ENCODE measurements around the gene HOXB7. TPM values are rescaled to one million over a fixed set of nuclear protein-coding genes. Genes with fewer than 3 reads are reported as not detected.

Gene HOXB7
- total and polyA plus RNA-seq, 7 donors, result 0.85 to 3.0 (median 1.6) TPM

DNA sequence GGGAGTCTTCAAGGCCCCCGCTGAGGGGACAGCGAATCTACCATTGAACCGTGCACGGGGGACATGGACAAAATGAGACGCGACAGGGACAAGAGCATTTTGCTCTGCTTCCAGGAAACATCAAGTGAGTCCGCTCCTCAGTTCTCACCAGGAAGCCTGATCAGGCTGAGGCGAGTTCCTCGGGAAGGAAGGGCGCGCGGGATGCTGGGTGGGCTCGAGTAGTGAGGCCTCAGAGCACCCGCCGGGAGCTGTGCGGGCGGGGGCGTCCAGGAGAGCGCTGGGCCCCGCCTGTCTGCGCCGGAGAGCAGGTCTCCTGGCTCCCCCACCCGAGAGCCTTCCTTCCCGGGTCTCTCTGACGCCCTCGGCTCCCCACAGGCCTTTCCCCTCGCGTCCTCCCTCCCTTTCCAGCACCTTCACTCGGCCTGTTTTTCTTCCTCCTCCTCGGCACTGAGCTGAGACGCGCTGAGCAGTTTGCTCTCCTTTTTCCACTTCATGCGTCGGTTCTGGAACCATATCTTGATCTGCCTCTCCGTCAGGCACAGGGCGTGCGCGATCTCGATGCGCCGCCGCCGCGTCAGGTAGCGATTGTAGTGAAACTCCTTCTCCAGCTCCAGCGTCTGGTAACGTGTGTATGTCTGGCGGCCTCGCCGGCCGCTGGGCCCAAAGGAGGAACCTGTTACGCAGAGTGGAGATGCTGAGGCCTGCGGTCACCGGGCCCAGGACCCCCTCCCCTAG, 14.7 kb downstream of the HOXB7 start:
- Histone ChIP-seq H3K27ac (no peak overlapping the region), H3K27me3 (ENCODE audit: insufficient read depth in 3 of 3, low read length in 2 of 3) (peaks cover 0 to 90% (median 41%) of the 10 kb centered on the region in 3 donors), H3K4me3 (peak overlapping the region; percentile 73), H3K9me3 (no peaks in the 10 kb centered on the region), H3K36me3 (ENCODE audit: insufficient read depth in 1 of 2, low read depth in 1 of 2) (no peaks in the 10 kb centered on the region), H3K4me1 (peaks cover 10% of the 10 kb centered on the region)
- intact Hi-C loops (cut with DNase I), result loop anchor here in 1 of 2 donors (10.0 kb wide), 1 partner anchor 571 kb away; no protein-coding TSS in a partner anchor
- 25 to 36% (median 31%) methylated on average over 51 to 54 of the region's 54 CpGs for WGBS, 3 donors
- TF ChIP-seq, protein P1, sequence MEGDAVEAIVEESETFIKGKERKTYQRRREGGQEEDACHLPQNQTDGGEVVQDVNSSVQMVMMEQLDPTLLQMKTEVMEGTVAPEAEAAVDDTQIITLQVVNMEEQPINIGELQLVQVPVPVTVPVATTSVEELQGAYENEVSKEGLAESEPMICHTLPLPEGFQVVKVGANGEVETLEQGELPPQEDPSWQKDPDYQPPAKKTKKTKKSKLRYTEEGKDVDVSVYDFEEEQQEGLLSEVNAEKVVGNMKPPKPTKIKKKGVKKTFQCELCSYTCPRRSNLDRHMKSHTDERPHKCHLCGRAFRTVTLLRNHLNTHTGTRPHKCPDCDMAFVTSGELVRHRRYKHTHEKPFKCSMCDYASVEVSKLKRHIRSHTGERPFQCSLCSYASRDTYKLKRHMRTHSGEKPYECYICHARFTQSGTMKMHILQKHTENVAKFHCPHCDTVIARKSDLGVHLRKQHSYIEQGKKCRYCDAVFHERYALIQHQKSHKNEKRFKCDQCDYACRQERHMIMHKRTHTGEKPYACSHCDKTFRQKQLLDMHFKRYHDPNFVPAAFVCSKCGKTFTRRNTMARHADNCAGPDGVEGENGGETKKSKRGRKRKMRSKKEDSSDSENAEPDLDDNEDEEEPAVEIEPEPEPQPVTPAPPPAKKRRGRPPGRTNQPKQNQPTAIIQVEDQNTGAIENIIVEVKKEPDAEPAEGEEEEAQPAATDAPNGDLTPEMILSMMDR (IDR thresholded peaks at IDR 0.05), result no peak
- DNase-seq (no peak), ATAC-seq (no peak)

DNA sequence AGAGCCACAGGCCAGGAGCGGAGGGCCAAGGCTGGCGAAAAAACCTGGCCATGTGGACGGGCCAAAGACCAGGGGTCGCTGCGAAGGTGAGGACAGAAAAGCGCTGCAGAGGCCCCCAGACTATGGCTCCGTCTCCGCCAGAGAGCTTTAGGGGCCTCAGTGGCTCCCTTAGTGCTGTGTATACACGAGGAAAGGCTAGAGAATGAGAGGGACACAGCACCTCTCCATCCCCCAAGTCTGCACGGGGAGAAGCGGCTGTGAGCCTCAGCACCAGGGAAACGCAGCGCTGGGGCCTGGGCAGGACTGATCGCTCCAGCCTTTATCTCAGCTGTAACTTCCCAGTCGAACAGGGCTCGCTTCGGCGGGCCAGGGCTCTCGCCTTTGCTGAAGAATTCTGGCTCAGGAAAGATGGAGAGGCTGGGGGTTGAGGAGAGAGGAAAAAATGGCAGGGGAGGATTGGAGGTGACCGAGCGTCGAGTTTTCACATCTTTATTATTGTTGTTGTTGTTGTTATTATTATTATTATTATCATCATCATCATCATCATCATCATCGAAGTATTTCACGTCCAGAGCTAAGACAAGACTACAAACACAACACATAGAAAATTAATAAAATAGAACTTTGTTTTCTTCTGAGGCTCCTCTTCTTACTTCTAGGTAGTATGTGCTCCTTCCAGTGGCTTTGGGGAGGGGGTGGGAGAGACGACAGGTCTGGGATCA, 15.4 kb downstream of the HOXB7 start:
- H3K9me3 ChIP-seq, result no peaks in the 10 kb centered on the region
- no peaks in the 10 kb centered on the region for H3K36me3 ChIP-seq (ENCODE audit: insufficient read depth in 1 of 2, low read depth in 1 of 2)
- H3K4me3 ChIP-seq, result no peak overlapping the region
- no peak overlapping the region for H3K27ac ChIP-seq
- no peak for DNase-seq
- TF ChIP-seq, protein P1 (IDR thresholded peaks at IDR 0.05), result no peak
- peaks cover 0 to 93% (median 36%) of the 10 kb centered on the region in 3 donors for H3K27me3 ChIP-seq (ENCODE audit: insufficient read depth in 3 of 3, low read length in 2 of 3)
- peaks cover 10% of the 10 kb centered on the region for H3K4me1 ChIP-seq
- ATAC-seq, result no peak
- WGBS, 3 donors, result 71 to 79% (median 75%) methylated on average over 25 of the region's 25 CpGs
- intact Hi-C loops (cut with DNase I), result loop anchor here in 1 of 2 donors (10.0 kb wide), 1 partner anchor 571 kb away; no protein-coding TSS in a partner anchor

DNA sequence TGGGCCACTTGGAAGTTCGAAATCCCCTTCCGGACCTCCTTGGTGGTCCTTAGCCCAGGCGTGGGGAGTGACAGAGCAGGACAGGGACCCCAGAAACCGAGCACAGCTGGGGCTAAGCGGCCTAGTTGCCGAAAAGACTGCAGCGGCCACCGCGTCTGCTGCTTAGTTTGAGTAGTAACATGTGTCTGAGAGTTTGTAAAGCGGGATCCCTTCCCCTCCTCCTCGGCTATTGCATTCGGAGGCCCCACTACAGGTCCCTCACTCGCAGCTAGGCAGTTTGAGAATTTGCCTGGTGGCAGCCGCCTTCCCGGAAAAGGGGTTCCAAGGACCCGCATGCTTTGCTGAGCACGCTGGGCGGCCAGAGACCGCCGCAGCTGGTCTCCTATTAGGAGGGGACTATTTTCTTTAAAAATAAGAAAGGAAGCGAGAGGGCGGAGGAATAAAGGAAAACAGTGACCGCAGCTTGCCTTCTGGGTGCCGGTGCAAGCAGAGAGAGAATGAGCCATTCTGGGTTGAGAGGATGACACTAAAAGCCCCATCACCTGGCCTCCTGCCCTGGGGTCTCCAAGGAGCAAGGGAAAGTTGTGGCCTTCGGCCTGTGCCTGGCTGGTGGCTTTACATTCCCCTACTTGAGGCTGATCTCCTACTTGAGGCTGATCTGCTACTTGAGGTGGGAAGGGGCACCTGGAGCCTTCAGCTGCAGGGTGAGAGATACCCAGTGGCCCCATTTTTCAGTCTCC, 16.1 kb downstream of the HOXB7 start:
- TF ChIP-seq, protein P1 (IDR thresholded peaks at IDR 0.05), result no peak
- peaks cover 0 to 92% (median 40%) of the 10 kb centered on the region in 3 donors for H3K27me3 ChIP-seq (ENCODE audit: insufficient read depth in 3 of 3, low read length in 2 of 3)
- peaks cover 10% of the 10 kb centered on the region for H3K4me1 ChIP-seq
- WGBS, 3 donors, result 66 to 76% (median 73%) methylated on average over 25 of the region's 25 CpGs
- ATAC-seq, result no peak
- H3K27ac ChIP-seq, result no peak overlapping the region
- DNase-seq, result no peak
- intact Hi-C loops (cut with DNase I), result loop anchor here in 1 of 2 donors (10.0 kb wide), 1 partner anchor 570 kb away; no protein-coding TSS in a partner anchor
- H3K36me3 ChIP-seq (ENCODE audit: insufficient read depth in 1 of 2, low read depth in 1 of 2), result no peaks in the 10 kb centered on the region
- H3K4me3 ChIP-seq, result no peak overlapping the region
- no peaks in the 10 kb centered on the region for H3K9me3 ChIP-seq

DNA sequence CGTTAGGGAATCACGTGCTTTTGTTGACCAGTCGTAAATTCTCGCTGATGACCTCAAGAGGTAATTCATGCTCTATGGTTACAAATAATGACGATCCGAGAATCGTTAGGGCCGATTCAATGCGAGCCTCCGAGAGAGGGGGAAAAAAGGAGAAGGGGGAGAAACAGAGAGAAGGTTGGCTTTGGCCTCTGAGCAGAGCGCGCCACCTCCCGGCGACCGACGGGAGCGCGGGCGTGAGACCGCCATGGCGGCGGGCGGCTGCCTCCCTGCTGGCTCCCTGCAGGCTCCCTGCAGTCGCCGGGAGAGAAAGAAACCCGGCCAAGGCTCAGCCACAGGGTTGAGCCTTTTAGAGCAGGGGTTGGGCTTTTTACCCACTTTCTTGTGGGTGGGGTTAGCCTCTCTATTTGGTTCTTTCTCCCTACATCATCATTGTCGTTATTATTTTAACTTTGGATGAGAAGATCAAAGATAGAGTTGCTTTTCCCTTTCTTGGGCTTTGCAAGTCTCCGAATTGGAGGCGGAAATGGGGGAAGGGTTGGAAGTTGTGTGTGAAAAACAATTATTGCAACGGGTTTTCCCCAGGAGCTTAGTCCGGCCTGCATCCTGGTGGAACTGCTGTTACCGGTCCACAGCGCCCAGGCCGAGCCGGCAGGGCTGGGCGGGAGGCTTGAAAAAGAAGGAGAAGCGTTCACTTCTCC, 16.8 kb downstream of the HOXB7 start:
- TF ChIP-seq, protein P1 (IDR thresholded peaks at IDR 0.05), result peak; percentile 90
- ATAC-seq (peak; percentile 68 to 76 (median 72)), DNase-seq (peak; percentile 83 to 85)
- H3K9me3 ChIP-seq, result no peaks in the 10 kb centered on the region
- no peak overlapping the region for H3K27ac ChIP-seq
- peaks cover 10% of the 10 kb centered on the region for H3K4me1 ChIP-seq
- H3K36me3 ChIP-seq (ENCODE audit: insufficient read depth in 1 of 2, low read depth in 1 of 2), result no peaks in the 10 kb centered on the region
- peaks cover 0 to 91% (median 41%) of the 10 kb centered on the region in 3 donors for H3K27me3 ChIP-seq (ENCODE audit: insufficient read depth in 3 of 3, low read length in 2 of 3)
- 16 to 19% (median 18%) methylated on average over 31 to 37 of the region's 37 CpGs for WGBS, 3 donors
- peak overlapping the region; percentile 50 for H3K4me3 ChIP-seq
- intact Hi-C loops (cut with DNase I), result loop anchor here in 1 of 2 donors (10.0 kb wide), 1 partner anchor 569 kb away; no protein-coding TSS in a partner anchor

Data from psoas muscle (tissue), 8 donors.